CD4-positive, alpha-beta T cell (primary cell): ENCODE measurements around the gene SCUBE2. TPM values are rescaled to one million over a fixed set of nuclear protein-coding genes. Genes with fewer than 3 reads are reported as not detected.

Experiments
- ATAC-seq: fragments of 200-7000 bp; cut with Tn5 transposase; one replicate; pipeline ENCODE4 v1.10.0; 2022; ENCODE audit warnings: mild to moderate bottlenecking; ENCODE audit not compliant: poor library complexity
- CTCF ChIA-PET: fragments of 350-600 bp; sonication (Branson Sonifier 250); formaldehyde crosslinking; loops from one replicate; lab custom pipeline; 2021; ENCODE audit warnings: antibody characterized with exemption, inconsistent platforms; lab: Charles Lee
- POLR2A ChIA-PET: fragments of 350-600 bp; sonication (Branson Sonifier 250); formaldehyde crosslinking; loops from one replicate; lab custom pipeline; 2021; ENCODE audit warnings: antibody characterized with exemption, inconsistent platforms; lab: Charles Lee
- DNase-seq, 14 experiments: peaks; one replicate each; pipeline ENCODE4 v3.0.0-alpha.2; 2013 to 2020; ENCODE audit warnings: mixed read lengths in 2 of 14
- H3K27ac ChIP-seq, 2 donors: one replicate each; pipeline versions ENCODE4 v1.5.1 to v1.7.0; 2013; ENCODE audit warnings: low read length in 2 of 2, low read depth in 1 of 2, mild to moderate bottlenecking in 1 of 2
- H3K27me3 ChIP-seq, 2 experiments: 1 replicate in 1 of 2; 2 replicates in 1 of 2; pipeline versions ENCODE4 v1.6.1 to v1.7.0; 2013; ENCODE audit warnings: low read length in 2 of 2, control low read depth in 1 of 2, mild to moderate bottlenecking in 1 of 2, moderate library complexity in 1 of 2; ENCODE audit not compliant: insufficient read depth in 2 of 2, control insufficient read depth in 1 of 2
- H3K36me3 ChIP-seq: one replicate; pipeline ENCODE4 v1.6.1; 2013; ENCODE audit warnings: low read length, control low read depth; ENCODE audit not compliant: insufficient read depth
- H3K4me1 ChIP-seq: one replicate; pipeline ENCODE4 v1.6.1; 2013; ENCODE audit warnings: low read length, control low read depth; ENCODE audit not compliant: insufficient read depth
- H3K4me3 ChIP-seq: one replicate; pipeline ENCODE4 v1.5.1; 2013; ENCODE audit warnings: mild to moderate bottlenecking, low read length, moderate library complexity
- H3K9me3 ChIP-seq, 2 experiments: 1 replicate in 1 of 2; 2 replicates in 1 of 2; pipeline versions ENCODE4 v1.6.1 to v1.7.0; 2013; ENCODE audit warnings: low read length in 2 of 2, mild to moderate bottlenecking in 2 of 2, control low read depth in 1 of 2, moderate library complexity in 1 of 2; ENCODE audit not compliant: control insufficient read depth in 1 of 2, insufficient read depth in 1 of 2
- H3K27ac Mint-ChIP-seq: one replicate; pipeline ENCODE4 v1.8.0; 2020; ENCODE audit warnings: mixed read lengths
- H3K27me3 Mint-ChIP-seq: one replicate; pipeline ENCODE4 v1.8.0; 2021; ENCODE audit warnings: mixed read lengths
- H3K36me3 Mint-ChIP-seq: one replicate; pipeline ENCODE4 v1.8.0; 2021; ENCODE audit warnings: low read depth, mixed read lengths
- H3K4me1 Mint-ChIP-seq: one replicate; pipeline ENCODE4 v1.8.0; 2021; ENCODE audit warnings: low read depth, mixed read lengths
- H3K4me3 Mint-ChIP-seq: one replicate; pipeline ENCODE4 v1.8.0; 2020; ENCODE audit warnings: mild to moderate bottlenecking, mixed read lengths
- H3K9me3 Mint-ChIP-seq: one replicate; pipeline ENCODE4 v1.8.0; 2020; ENCODE audit warnings: mixed read lengths
- CTCF ChIP-seq: fragments of 200-600 bp; IDR thresholded peaks from one replicate; pipeline ENCODE4 v1.8.0; 2022; ENCODE audit warnings: antibody characterized with exemption, mild to moderate bottlenecking
- intact Hi-C, 2 experiments: fragments of 100-400 bp; cut with DNase I in 1 of 2; cut with micrococcal nuclease in 1 of 2; formaldehyde crosslinking; loops; one replicate each; pipeline versions ENCODE4 v1.15.1 to v1.9.0; 2023 to 2025; cut with DNase I, micrococcal nuclease
- total RNA-seq, 174 experiments: library from RNA in 2 of 174; stranded (reverse) in 2 of 174; gene quantifications; one replicate each; pipeline ENCODE4 v1.2.3 and lab custom pipeline; 2021 to 2026

Gene SCUBE2
- total RNA-seq, 2 experiments from 2014 or later = 0.17 TPM; not detected in 1

GRCh38 chr11:9059406-9059805, 32.0 kb downstream of the SCUBE2 start:
- no peaks in the 10 kb centered on the region for H3K27me3 ChIP-seq
- no peaks in the 10 kb centered on the region for H3K9me3 ChIP-seq
- ATAC-seq = no peak
- Mint-ChIP-seq H3K27ac (no peak overlapping the region), H3K4me3 (no peak overlapping the region), H3K9me3 (no peaks in the 10 kb centered on the region), H3K4me1 (no peaks in the 10 kb centered on the region), H3K36me3 (no peaks in the 10 kb centered on the region), H3K27me3 (no peaks in the 10 kb centered on the region)
- ChIA-PET POLR2A (no interaction called here), CTCF (no interaction called here)
- no peaks in the 10 kb centered on the region for H3K4me1 ChIP-seq
- H3K36me3 ChIP-seq = no peaks in the 10 kb centered on the region
- no peak overlapping the region for H3K4me3 ChIP-seq
- no peak overlapping the region for H3K27ac ChIP-seq
- TF ChIP-seq CTCF = no peak
- DNase-seq = no peak
- intact Hi-C loops = no loop called here

GRCh38 chr11:9057888-9058287, 33.5 kb downstream of the SCUBE2 start:
- no peak for DNase-seq
- no peak overlapping the region for H3K4me3 Mint-ChIP-seq
- CTCF ChIA-PET = no interaction called here

GRCh38 chr11:9057007-9057406, 34.4 kb downstream of the SCUBE2 start:
- Mint-ChIP-seq H3K27me3 (no peaks in the 10 kb centered on the region), H3K4me1 (no peaks in the 10 kb centered on the region), H3K27ac (no peak overlapping the region), H3K4me3 (no peak overlapping the region), H3K36me3 (no peaks in the 10 kb centered on the region), H3K9me3 (no peaks in the 10 kb centered on the region)
- no peak for TF ChIP-seq CTCF
- Histone ChIP-seq H3K27ac (no peak overlapping the region), H3K27me3 (no peaks in the 10 kb centered on the region), H3K36me3 (no peaks in the 10 kb centered on the region), H3K9me3 (no peaks in the 10 kb centered on the region), H3K4me3 (no peak overlapping the region), H3K4me1 (no peaks in the 10 kb centered on the region)
- ATAC-seq (no peak), DNase-seq (no peak)
- POLR2A ChIA-PET = no interaction called here
- intact Hi-C loops = no loop called here
- CTCF ChIA-PET = no interaction called here

More at GRCh38 chr11:9057888-9058287, 33.5 kb downstream of the SCUBE2 start:
- no peak overlapping the region for H3K27ac ChIP-seq
- H3K27me3 ChIP-seq = no peaks in the 10 kb centered on the region
- no peak for ATAC-seq
- no peak for TF ChIP-seq CTCF
- no peaks in the 10 kb centered on the region for H3K9me3 ChIP-seq
- Mint-ChIP-seq H3K27ac (no peak overlapping the region), H3K9me3 (no peaks in the 10 kb centered on the region), H3K4me1 (no peaks in the 10 kb centered on the region), H3K36me3 (no peaks in the 10 kb centered on the region), H3K27me3 (no peaks in the 10 kb centered on the region)
- no peak overlapping the region for H3K4me3 ChIP-seq
- POLR2A ChIA-PET = no interaction called here
- H3K4me1 ChIP-seq = no peaks in the 10 kb centered on the region
- intact Hi-C loops = no loop called here
- H3K36me3 ChIP-seq = no peaks in the 10 kb centered on the region
